HepG2 (cell line): ENCODE results near the gene KATNAL2. TPM values are rescaled to one million over a fixed set of nuclear protein-coding genes. Genes with fewer than 3 reads are reported as not detected.
A peak's percentile ranks its signal among the peaks of the same experiment; 100 is the strongest.

ENCODE experiments used
- AKNA ChIP-seq: sonication (generic); formaldehyde crosslinking; IDR thresholded peaks from 2 replicates; pipeline ENCODE4 v1.4.0; 2020; ENCODE audit warnings: missing genetic modification reagents, borderline replicate concordance
- BCLAF1 ChIP-seq: fragments of 450-650 bp; IDR thresholded peaks from 2 replicates; pipeline ENCODE4 v1.6.1; 2017; ENCODE audit warnings: mild to moderate bottlenecking
- BRD4 ChIP-seq: sonication (generic); formaldehyde crosslinking; IDR thresholded peaks from 2 replicates; pipeline ENCODE4 v1.4.0; 2020; ENCODE audit warnings: missing genetic modification reagents
- MEIS2 ChIP-seq: sonication (generic); formaldehyde crosslinking; IDR thresholded peaks from 2 replicates; pipeline ENCODE4 v1.9.0; 2021; ENCODE audit warnings: mild to moderate bottlenecking, missing genetic modification reagents
- NR3C1 ChIP-seq: sonication (generic); formaldehyde crosslinking; IDR thresholded peaks from 2 replicates; pipeline ENCODE4 v1.4.0; 2020; ENCODE audit warnings: missing genetic modification reagents
- RNF2 ChIP-seq: fragments of 450-650 bp; conservative IDR thresholded peaks from 2 replicates; pipeline ENCODE4 v1.6.1; 2016; ENCODE audit warnings: low read depth
- SNAPC5 ChIP-seq: sonication (generic); formaldehyde crosslinking; IDR thresholded peaks from 2 replicates; pipeline ENCODE4 v1.8.1; 2023; ENCODE audit warnings: mild to moderate bottlenecking, missing genetic modification reagents, borderline replicate concordance
- TP53 ChIP-seq: sonication (generic); formaldehyde crosslinking; conservative IDR thresholded peaks from 2 replicates; pipeline ENCODE4 v1.4.0; 2020; ENCODE audit warnings: missing genetic modification reagents
- ZFX ChIP-seq: sonication (generic); formaldehyde crosslinking; IDR thresholded peaks from 2 replicates; pipeline ENCODE4 v1.4.0; 2020; ENCODE audit warnings: mild to moderate bottlenecking, low read depth, missing genetic modification reagents, moderate library complexity
- ZMAT5 ChIP-seq: sonication (generic); formaldehyde crosslinking; IDR thresholded peaks from 2 replicates; pipeline ENCODE4 v1.5.0; 2020; ENCODE audit warnings: mild to moderate bottlenecking, low read depth, missing genetic modification reagents, borderline replicate concordance
- ZNF282 ChIP-seq: fragments of 450-650 bp; IDR thresholded peaks from 2 replicates; pipeline ENCODE4 v1.6.1; 2018; ENCODE audit not compliant: partially characterized antibody
- ZNF329 ChIP-seq: sonication (generic); formaldehyde crosslinking; IDR thresholded peaks from 2 replicates; pipeline ENCODE4 v1.9.0; 2021; ENCODE audit warnings: low read depth, mild to moderate bottlenecking, missing genetic modification reagents
- ZNF644 ChIP-seq: IDR thresholded peaks from 2 replicates; pipeline ENCODE4 v1.6.1; 2016; ENCODE audit warnings: low read depth
- ZNF646 ChIP-seq: sonication (generic); formaldehyde crosslinking; IDR thresholded peaks from 2 replicates; pipeline ENCODE4 v1.9.0; 2021; ENCODE audit warnings: mild to moderate bottlenecking, missing genetic modification reagents
- polyA plus RNA-seq, 8 experiments: library from polyadenylated mRNA; depleted of rRNA in 3 of 8; stranded (reverse) in 7 of 8; unstranded in 1 of 8; fragments of >200 nt; fragmentation: Illumina TruSeq in 4 of 8; extraction: Trizol in 4 of 8; gene quantifications; 2 replicates each; pipeline versions ENCODE4 v1.2.1 to v1.2.3, GENCODE V29; 2011 to 2016; ENCODE audit warnings: low read depth in 4 of 8, missing spikeins in 1 of 8, mixed read lengths in 1 of 8; ENCODE audit not compliant: insufficient read depth in 1 of 8
- total RNA-seq, 5 experiments: library from RNA; depleted of rRNA; stranded (reverse); fragments of >200 nt; fragmentation: Illumina TruSeq; extraction: Trizol; gene quantifications; 2 replicates each; pipeline ENCODE4 v1.2.3, GENCODE V29; 2016; ENCODE audit warnings: low read depth in 1 of 5

The KATNAL2 gene
- total and polyA plus RNA-seq, 2 of the 13 experiments (the other 11 are each of a cell fraction or from before 2014, with no cell fraction given): not detected

GRCh38 chr18:46917108-46917802 is at the start of gene KATNAL2, which contains the start of gene PIAS2 (continued):
- TF ChIP-seq SNAPC5 (CRISPR knock-in tag) (no peak), ZFX (CRISPR knock-in tag) (peak; percentile 58), ZNF644 (CRISPR knock-in tag) (no peak), RNF2 (no peak), ZMAT5 (no peak), BCLAF1 (no peak), BRD4 (CRISPR knock-in tag) (no peak; the same call in 1 of the 2 replicates), ZNF646 (CRISPR knock-in tag) (no peak), MEIS2 (CRISPR knock-in tag) (0 out of 2 replicates have a peak, but pooled peaks have one; percentile 30), AKNA (CRISPR knock-in tag) (no peak), ZNF329 (no peak), ZNF282 (no peak), TP53 (no peak), NR3C1 (no peak)
